ENCODE results near the gene RCOR3.
"Not testable (repeated sequence)": the region's sequence is repeated elsewhere in the genome, so short reads cannot be mapped to it uniquely, and the experiment has no call there.

Gene RCOR3

GRCh38 chr1:211258756-211259637, at the start of gene RCOR3:
Gene RCOR3 (plus strand): TSS chr1:211259366. CDS start chr1:211259561, 195 bp downstream.
- DNase-seq (ENCODE audit: low spot score) = peak; percentile 93

- peak; percentile 16 for DNase-seq (ENCODE audit: low spot score)
Observed at GRCh38 chr1:211210052-211210451, 49.1 kb upstream of the RCOR3 start.

GRCh38 chr1:211210965-211211364, 48.2 kb upstream of the RCOR3 start:
- DNase-seq (ENCODE audit: low spot score) = no peak

GRCh38 chr1:211213702-211214101, 45.5 kb upstream of the RCOR3 start:
- DNase-seq (ENCODE audit: low spot score) = no peak

GRCh38 chr1:211215577-211215976, 43.6 kb upstream of the RCOR3 start:
- DNase-seq (ENCODE audit: low spot score) = no peak

GRCh38 chr1:211217392-211217791, 41.8 kb upstream of the RCOR3 start:
- DNase-seq (ENCODE audit: low spot score) = no peak

GRCh38 chr1:211222469-211223234, 36.5 kb upstream of the RCOR3 start:
- DNase-seq (ENCODE audit: low spot score) = not testable (repeated sequence)

GRCh38 chr1:211228573-211229364, 30.4 kb upstream of the RCOR3 start:
- DNase-seq (ENCODE audit: low spot score) = not testable (repeated sequence)

GRCh38 chr1:211229365-211229759, 29.8 kb upstream of the RCOR3 start:
- no peak for DNase-seq (ENCODE audit: low spot score)

- DNase-seq (ENCODE audit: low spot score) = no peak
Observed at GRCh38 chr1:211231873-211232272, 27.3 kb upstream of the RCOR3 start.

- DNase-seq (ENCODE audit: low spot score) = no peak
Observed at GRCh38 chr1:211236633-211237320, 22.4 kb upstream of the RCOR3 start.

GRCh38 chr1:211237579-211237978, 21.6 kb upstream of the RCOR3 start:
- DNase-seq (ENCODE audit: low spot score) = no peak

GRCh38 chr1:211240567-211240966, 18.6 kb upstream of the RCOR3 start:
- not testable (repeated sequence) for DNase-seq (ENCODE audit: low spot score)

GRCh38 chr1:211241071-211241470, 18.1 kb upstream of the RCOR3 start:
- DNase-seq (ENCODE audit: low spot score) = no peak

GRCh38 chr1:211243639-211244038, 15.5 kb upstream of the RCOR3 start:
- DNase-seq (ENCODE audit: low spot score) = not testable (repeated sequence)

- DNase-seq (ENCODE audit: low spot score) = not testable (repeated sequence)
Observed at GRCh38 chr1:211246583-211246982, 12.6 kb upstream of the RCOR3 start.

GRCh38 chr1:211247921-211248320, 11.2 kb upstream of the RCOR3 start:
- no peak for DNase-seq (ENCODE audit: low spot score)

- not testable (repeated sequence) for DNase-seq (ENCODE audit: low spot score)
Observed at GRCh38 chr1:211249611-211250010, 9.6 kb upstream of the RCOR3 start.

- no peak for DNase-seq (ENCODE audit: low spot score)
Observed at GRCh38 chr1:211257826-211258225, 1.3 kb upstream of the RCOR3 start.

- peak; percentile 80 for DNase-seq (ENCODE audit: low spot score)
Observed at GRCh38 chr1:211258310-211258755, 833 bp upstream of the RCOR3 start.

- DNase-seq (ENCODE audit: low spot score) = peak; percentile 75
Observed at GRCh38 chr1:211259638-211260126, 516 bp downstream of the RCOR3 start.

Measured in putamen (tissue), 1 donor.